Mesenchymal stem cell (in vitro differentiated cells and primary cell): Measurements from ENCODE around the gene IMPA2.
A peak's percentile ranks its signal among the peaks of the same experiment; 100 is the strongest.

Experiments
- DNase-seq: peaks from one replicate; pipeline ENCODE4 v3.0.0-alpha.2; 2013
- H2AFZ ChIP-seq: one replicate; pipeline ENCODE4 v1.6.1; 2013; ENCODE audit warnings: low read depth, mild to moderate bottlenecking, control low read depth, inconsistent platforms, low read length, moderate library complexity
- H2AK5ac ChIP-seq: 2 replicates; pipeline ENCODE4 v1.6.1; 2013; ENCODE audit warnings: low read length, moderate library complexity, mild to moderate bottlenecking, inconsistent platforms; ENCODE audit not compliant: severe bottlenecking
- H2BK120ac ChIP-seq: one replicate; pipeline ENCODE4 v1.6.1; 2013; ENCODE audit warnings: low read depth, mild to moderate bottlenecking, inconsistent platforms, low read length, moderate library complexity
- H2BK12ac ChIP-seq, 2 experiments: one replicate each; pipeline ENCODE4 v1.6.1; 2013; ENCODE audit warnings: inconsistent platforms in 2 of 2, low read length in 2 of 2, mild to moderate bottlenecking in 2 of 2, moderate library complexity in 2 of 2, control low read depth in 1 of 2
- H2BK15ac ChIP-seq: one replicate; pipeline ENCODE4 v1.6.1; 2013; ENCODE audit warnings: mild to moderate bottlenecking, low read depth, inconsistent platforms; ENCODE audit not compliant: poor library complexity, severe bottlenecking
- H2BK5ac ChIP-seq: 2 replicates; pipeline ENCODE4 v1.6.1; 2013; ENCODE audit warnings: low read depth, mild to moderate bottlenecking, low read length, control low read depth, inconsistent platforms; ENCODE audit not compliant: poor library complexity, severe bottlenecking
- H3K14ac ChIP-seq, 2 experiments: one replicate each; pipeline ENCODE4 v1.6.1; 2013; ENCODE audit warnings: inconsistent platforms in 2 of 2, low read length in 2 of 2, control low read depth in 1 of 2, mild to moderate bottlenecking in 1 of 2, moderate library complexity in 1 of 2
- H3K18ac ChIP-seq, 2 experiments: one replicate each; pipeline ENCODE4 v1.6.1; 2013; ENCODE audit warnings: inconsistent platforms in 2 of 2, low read length in 2 of 2, control low read depth in 1 of 2, low read depth in 1 of 2, mild to moderate bottlenecking in 1 of 2
- H3K23ac ChIP-seq, 2 experiments: one replicate each; pipeline ENCODE4 v1.6.1; 2013; ENCODE audit warnings: inconsistent platforms in 2 of 2, low read length in 2 of 2, mild to moderate bottlenecking in 2 of 2, moderate library complexity in 2 of 2, control low read depth in 1 of 2
- H3K27ac ChIP-seq: 2 replicates; pipeline ENCODE4 v1.5.1; 2013; ENCODE audit warnings: mild to moderate bottlenecking, moderate library complexity, low read length, control low read depth, inconsistent platforms; ENCODE audit not compliant: poor library complexity, severe bottlenecking
- H3K27me3 ChIP-seq, 2 experiments: 2 replicates each; pipeline versions ENCODE4 v1.6.1 to v1.7.0; 2013; ENCODE audit warnings: low read length in 2 of 2, mild to moderate bottlenecking in 2 of 2, moderate library complexity in 2 of 2, control low read depth in 1 of 2, inconsistent platforms in 1 of 2; ENCODE audit not compliant: control insufficient read depth in 1 of 2, insufficient read depth in 1 of 2
- H3K36me3 ChIP-seq, 2 experiments: 2 replicates each; pipeline versions ENCODE4 v1.6.1 to v1.7.0; 2013; ENCODE audit warnings: low read length in 2 of 2, control low read depth in 1 of 2, inconsistent platforms in 1 of 2, low read depth in 1 of 2, mild to moderate bottlenecking in 1 of 2; ENCODE audit not compliant: insufficient read depth in 2 of 2, control insufficient read depth in 1 of 2
- H3K4ac ChIP-seq, 2 experiments: one replicate each; pipeline ENCODE4 v1.6.1; 2013; ENCODE audit warnings: inconsistent platforms in 2 of 2, low read length in 2 of 2, mild to moderate bottlenecking in 2 of 2, moderate library complexity in 2 of 2, control low read depth in 1 of 2, low read depth in 1 of 2
- H3K4me1 ChIP-seq: 2 replicates; pipeline ENCODE4 v1.6.1; 2013; ENCODE audit warnings: low read depth, low read length, control low read depth; ENCODE audit not compliant: control insufficient read depth, insufficient read depth
- H3K4me2 ChIP-seq: 2 replicates; pipeline ENCODE4 v1.6.1; 2013; ENCODE audit warnings: low read length, mild to moderate bottlenecking, inconsistent platforms; ENCODE audit not compliant: poor library complexity, severe bottlenecking
- H3K4me3 ChIP-seq, 2 experiments: 2 replicates each; pipeline versions ENCODE4 v1.5.1 to v1.7.0; 2013; ENCODE audit warnings: low read length in 2 of 2, mild to moderate bottlenecking in 2 of 2, control low read depth in 1 of 2, low read depth in 1 of 2; ENCODE audit not compliant: insufficient read depth in 1 of 2
- H3K79me1 ChIP-seq: replicated peaks from 2 replicates; pipeline ENCODE4 v1.6.1; 2013; ENCODE audit warnings: mild to moderate bottlenecking, control low read depth, low read length, inconsistent platforms; ENCODE audit not compliant: poor library complexity, severe bottlenecking
- H3K9ac ChIP-seq: 2 replicates; pipeline ENCODE4 v1.7.0; 2013; ENCODE audit warnings: mild to moderate bottlenecking, low read length, moderate library complexity
- H3K9me3 ChIP-seq: 2 replicates; pipeline ENCODE4 v1.7.0; 2013; ENCODE audit warnings: mild to moderate bottlenecking, low read length; ENCODE audit not compliant: control insufficient read depth
- H4K8ac ChIP-seq: one replicate; pipeline ENCODE4 v1.6.1; 2013; ENCODE audit warnings: inconsistent platforms, mild to moderate bottlenecking, low read length, moderate library complexity
- H4K91ac ChIP-seq: one replicate; pipeline ENCODE4 v1.6.1; 2013; ENCODE audit warnings: mild to moderate bottlenecking, low read length, inconsistent platforms
- WGBS: methylation state at CpG from one replicate; pipeline ENCODE4 v1.1.7; 2013; ENCODE audit warnings: mixed read lengths; 5-methylcytosine and 5-hydroxymethylcytosine counted together

The IMPA2 gene

DNA sequence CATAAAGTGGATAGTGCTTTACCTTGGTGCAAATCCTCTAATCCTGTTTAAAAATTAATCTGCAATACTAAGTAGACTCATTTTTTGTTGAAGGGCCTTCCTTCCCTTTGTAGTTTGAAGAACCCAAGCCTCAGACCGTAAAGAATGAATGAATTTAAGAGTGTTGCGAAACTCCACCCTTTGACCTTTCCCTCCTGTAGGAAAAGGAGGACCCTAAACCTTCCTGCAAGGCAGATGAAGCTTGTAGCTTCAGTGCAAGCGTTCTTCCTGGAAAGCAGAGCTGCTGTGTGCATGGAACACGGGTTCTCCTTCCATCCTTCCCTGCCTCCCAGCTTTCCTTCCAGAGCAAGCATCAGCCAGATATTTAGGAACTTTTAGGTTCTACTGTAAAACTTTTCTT is 1.7 kb downstream of the IMPA2 start:
- no peak overlapping the region for H4K91ac ChIP-seq
- H3K14ac ChIP-seq, result no peak overlapping the region
- peaks cover 22% of the 10 kb centered on the region for H3K4me1 ChIP-seq
- no peak overlapping the region for H3K23ac ChIP-seq
- H2BK5ac ChIP-seq, result no peak overlapping the region
- no peak overlapping the region for H3K27ac ChIP-seq
- H3K79me1 ChIP-seq, result peaks cover 26% of the 10 kb centered on the region
- peak overlapping the region; percentile 12 for H3K4me2 ChIP-seq
- no peak overlapping the region for H3K18ac ChIP-seq
- peak overlapping the region in 1 of 2 experiments; percentile 79 for H3K4me3 ChIP-seq
- no peak for DNase-seq
- no peak overlapping the region for H2BK15ac ChIP-seq
- WGBS, result 61% methylated on average over 4 of the region's 4 CpGs
- H2AK5ac ChIP-seq, result no peak overlapping the region
- no peak overlapping the region for H2BK120ac ChIP-seq
- H2AFZ ChIP-seq, result no peak overlapping the region
- H3K27me3 ChIP-seq, result no peaks in the 10 kb centered on the region
- H2BK12ac ChIP-seq, result no peak overlapping the region
- H4K8ac ChIP-seq, result no peak overlapping the region
- peaks cover 5 to 17% of the 10 kb centered on the region in 2 experiments for H3K36me3 ChIP-seq
- H3K9me3 ChIP-seq, result no peaks in the 10 kb centered on the region
- H3K9ac ChIP-seq, result peak overlapping the region; percentile 27
- H3K4ac ChIP-seq, result no peak overlapping the region

DNA sequence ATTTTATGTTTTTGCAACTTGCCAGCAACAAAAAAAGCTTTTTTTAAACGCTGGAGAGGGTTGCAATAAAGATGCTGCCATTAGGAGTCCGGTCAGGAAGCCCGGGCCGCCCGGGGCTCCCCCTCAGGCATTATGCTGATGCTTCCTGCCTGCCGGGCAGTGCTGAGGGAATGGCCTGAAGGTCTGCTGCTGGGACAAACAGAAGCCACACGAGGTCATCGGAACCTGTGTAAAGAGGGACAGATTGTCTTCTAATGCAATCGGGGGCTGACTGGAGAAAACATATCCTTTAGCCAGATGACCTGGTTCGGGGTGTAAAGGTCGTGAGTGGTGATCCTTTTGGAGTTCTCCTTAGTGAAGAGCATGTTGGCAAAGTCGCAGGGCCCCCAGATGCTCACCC is 2.3 kb downstream of the IMPA2 start:
- Histone ChIP-seq H2BK15ac (no peak overlapping the region), H3K4me3 (peak overlapping the region in 1 of 2 experiments; percentile 15), H3K4ac (no peak overlapping the region), H2BK12ac (no peak overlapping the region), H3K23ac (no peak overlapping the region), H3K36me3 (peaks cover 5 to 17% of the 10 kb centered on the region in 2 experiments), H4K8ac (no peak overlapping the region), H3K4me2 (peak overlapping the region; percentile 66), H2BK5ac (no peak overlapping the region), H2AK5ac (peak overlapping the region; percentile 63), H3K4me1 (peaks cover 22% of the 10 kb centered on the region), H3K9ac (no peak overlapping the region), H3K27me3 (no peaks in the 10 kb centered on the region), H3K9me3 (no peaks in the 10 kb centered on the region), H2BK120ac (no peak overlapping the region), H3K14ac (no peak overlapping the region), H3K79me1 (peaks cover 30% of the 10 kb centered on the region), H2AFZ (no peak overlapping the region), H3K18ac (no peak overlapping the region), H4K91ac (no peak overlapping the region), H3K27ac (no peak overlapping the region)
- peak; percentile 30 for DNase-seq
- 41% methylated on average over 11 of the region's 12 CpGs for WGBS

DNA sequence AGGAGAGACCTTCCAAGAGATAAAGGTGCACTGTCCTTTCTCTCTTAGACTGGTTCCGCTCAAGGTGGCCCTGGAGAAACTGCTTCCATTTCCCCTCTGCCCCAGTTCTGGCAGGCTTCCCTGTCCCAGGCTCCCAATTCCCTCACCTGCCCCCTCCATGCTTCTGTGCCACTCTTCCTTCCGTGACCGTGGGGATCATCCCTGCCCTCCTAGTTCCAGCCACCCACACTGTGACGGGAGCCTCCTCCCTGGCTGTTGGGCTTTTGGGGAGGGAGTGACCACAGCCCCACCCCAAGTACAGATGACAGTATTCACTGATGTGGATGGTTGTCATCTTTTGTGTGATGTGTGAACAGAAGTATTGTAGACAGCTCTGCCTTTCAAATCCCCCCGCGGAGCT is 2.8 kb downstream of the IMPA2 start:
- H3K4me3 ChIP-seq, result peak overlapping the region in 1 of 2 experiments; percentile 15
- H3K9me3 ChIP-seq, result no peaks in the 10 kb centered on the region
- DNase-seq, result no peak
- peaks cover 5 to 19% of the 10 kb centered on the region in 2 experiments for H3K36me3 ChIP-seq
- H3K23ac ChIP-seq, result peak overlapping the region in 1 of 2 experiments; percentile 63
- WGBS, result 100% methylated on average over 3 of the region's 6 CpGs
- H3K4me1 ChIP-seq, result peaks cover 22% of the 10 kb centered on the region
- no peak overlapping the region for H2BK15ac ChIP-seq
- peak overlapping the region in 1 of 2 experiments; percentile 29 for H3K18ac ChIP-seq
- H3K4me2 ChIP-seq, result peak overlapping the region; percentile 66
- H3K79me1 ChIP-seq, result peaks cover 33% of the 10 kb centered on the region
- no peak overlapping the region for H3K27ac ChIP-seq
- no peak overlapping the region for H3K9ac ChIP-seq
- peak overlapping the region; percentile 63 for H2AK5ac ChIP-seq
- no peak overlapping the region for H3K14ac ChIP-seq
- peak overlapping the region; percentile 1 for H4K91ac ChIP-seq
- no peak overlapping the region for H2BK12ac ChIP-seq
- H2BK5ac ChIP-seq, result no peak overlapping the region
- no peak overlapping the region for H3K4ac ChIP-seq
- H2BK120ac ChIP-seq, result no peak overlapping the region
- H3K27me3 ChIP-seq, result no peaks in the 10 kb centered on the region
- H2AFZ ChIP-seq, result no peak overlapping the region
- no peak overlapping the region for H4K8ac ChIP-seq

DNA sequence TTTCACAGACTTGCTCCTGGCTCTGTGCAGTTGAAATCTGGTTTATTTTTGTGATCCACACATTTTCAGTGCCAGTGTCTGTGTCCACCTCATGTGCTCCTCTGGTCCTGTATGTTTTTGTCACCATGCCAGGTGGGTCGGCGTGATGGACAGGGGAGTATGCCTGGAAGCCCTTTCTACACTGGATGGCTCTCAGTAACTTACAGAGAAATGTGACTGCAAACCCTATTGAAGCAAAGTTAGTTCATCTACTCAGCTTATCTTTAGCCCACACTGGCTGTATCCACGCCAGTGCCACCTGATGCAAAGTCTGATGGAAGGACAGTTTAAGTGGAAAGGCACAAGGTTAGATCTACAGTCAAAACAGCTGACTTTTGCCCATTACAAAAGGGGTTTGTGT is 4.3 kb downstream of the IMPA2 start:
- Histone ChIP-seq H3K14ac (no peak overlapping the region), H3K4me3 (no peak overlapping the region), H3K27ac (no peak overlapping the region), H4K8ac (peak overlapping the region; percentile 7), H3K36me3 (peaks cover 5 to 24% of the 10 kb centered on the region in 2 experiments), H3K4me1 (peaks cover 32% of the 10 kb centered on the region), H2BK5ac (no peak overlapping the region), H4K91ac (no peak overlapping the region), H2BK120ac (no peak overlapping the region), H2AK5ac (peak overlapping the region; percentile 35), H3K23ac (peak overlapping the region in 1 of 2 experiments; percentile 40), H3K4me2 (no peak overlapping the region), H3K27me3 (no peaks in the 10 kb centered on the region), H3K79me1 (peaks cover 45% of the 10 kb centered on the region), H2BK12ac (no peak overlapping the region), H3K9ac (no peak overlapping the region), H3K4ac (no peak overlapping the region), H2BK15ac (no peak overlapping the region), H3K18ac (no peak overlapping the region), H3K9me3 (no peaks in the 10 kb centered on the region), H2AFZ (no peak overlapping the region)
- DNase-seq, result no peak
- WGBS, result 100% methylated on average over 3 of the region's 3 CpGs
